GM23248 (cell line): ENCODE measurements around the gene SLAMF8. TPM values are rescaled to one million over a fixed set of nuclear protein-coding genes. Genes with fewer than 3 reads are reported as not detected.

Source experiments
- DNase-seq: peaks from one replicate; pipeline ENCODE4 v3.0.0-alpha.2; 2015
- H2AFZ ChIP-seq: fragments of 200-600 bp; sonication (generic); 2 replicates; pipeline ENCODE4 v1.6.1; 2016; ENCODE audit warnings: antibody characterized with exemption
- H3F3A ChIP-seq: fragments of 200-600 bp; sonication (generic); 2 replicates; pipeline ENCODE4 v1.6.1; 2016; ENCODE audit warnings: mild to moderate bottlenecking, antibody characterized with exemption, mixed run types; ENCODE audit not compliant: insufficient read depth
- H3K27ac ChIP-seq: fragments of 200-600 bp; sonication (generic); 2 replicates; pipeline ENCODE4 v1.5.1; 2016; ENCODE audit warnings: mild to moderate bottlenecking
- H3K27me3 ChIP-seq: fragments of 200-600 bp; sonication (generic); replicated peaks from 2 replicates; pipeline ENCODE4 v1.6.1; 2016; ENCODE audit warnings: mild to moderate bottlenecking; ENCODE audit not compliant: insufficient read depth
- H3K36me3 ChIP-seq: fragments of 200-600 bp; sonication (generic); 2 replicates; pipeline ENCODE4 v1.6.1; 2016; ENCODE audit warnings: low read depth, mild to moderate bottlenecking
- H3K4me1 ChIP-seq: fragments of 200-600 bp; sonication (generic); 2 replicates; pipeline ENCODE4 v1.6.1; 2016; ENCODE audit warnings: mild to moderate bottlenecking; ENCODE audit not compliant: insufficient read depth
- H3K4me2 ChIP-seq: fragments of 200-600 bp; sonication (generic); one replicate; pipeline ENCODE4 v1.6.1; 2016; ENCODE audit warnings: mild to moderate bottlenecking; ENCODE audit not compliant: unreplicated experiment
- H3K4me3 ChIP-seq: fragments of 200-600 bp; sonication (generic); 2 replicates; pipeline ENCODE4 v1.5.1; 2016; ENCODE audit warnings: mild to moderate bottlenecking
- H3K79me2 ChIP-seq: fragments of 200-600 bp; sonication (generic); 2 replicates; pipeline ENCODE4 v1.6.1; 2016; ENCODE audit warnings: mild to moderate bottlenecking; ENCODE audit not compliant: insufficient read depth
- H3K9ac ChIP-seq: fragments of 200-600 bp; sonication (generic); 2 replicates; pipeline ENCODE4 v1.6.1; 2016; ENCODE audit warnings: mild to moderate bottlenecking
- H3K9me2 ChIP-seq: fragments of 200-600 bp; sonication (generic); 2 replicates; pipeline ENCODE4 v1.6.1; 2016; ENCODE audit warnings: mixed run types, mild to moderate bottlenecking, moderate library complexity; ENCODE audit not compliant: insufficient read depth
- H3K9me3 ChIP-seq: fragments of 200-600 bp; sonication (generic); one replicate; pipeline ENCODE4 v1.6.1; 2017; ENCODE audit warnings: low read depth
- H4K20me1 ChIP-seq: fragments of 200-600 bp; sonication (generic); 2 replicates; pipeline ENCODE4 v1.6.0; 2016; ENCODE audit not compliant: insufficient read depth
- EZH2 ChIP-seq: fragments of 200-600 bp; sonication (generic); IDR thresholded peaks from 2 replicates; pipeline ENCODE4 v1.6.1; 2018; ENCODE audit warnings: antibody characterized with exemption, mild to moderate bottlenecking; ENCODE audit not compliant: insufficient read depth, poor library complexity, severe bottlenecking
- EZH2phosphoT487 ChIP-seq: fragments of 200-600 bp; sonication (generic); IDR thresholded peaks from 2 replicates; pipeline ENCODE4 v1.6.1; 2018; ENCODE audit warnings: antibody characterized with exemption, moderate library complexity, mild to moderate bottlenecking, low read depth; ENCODE audit not compliant: insufficient read depth
- WGBS, 2 experiments: methylation state at CpG; one replicate each; pipeline ENCODE4 v1.1.6; 2015 to 2017; ENCODE audit warnings: low lambda C conversion rate in 2 of 2, low coverage in 1 of 2; ENCODE audit errors: missing lambda C conversion rate in 2 of 2; 5-methylcytosine and 5-hydroxymethylcytosine counted together
- in situ Hi-C: fragments of 300-500 bp; cut with MboI; formaldehyde crosslinking; loops from 2 replicates; pipeline ENCODE4 v1.15.0; 2020
- polyA plus RNA-seq: library from polyadenylated mRNA; unstranded; fragments of >200 nt; fragmentation: Nextera tagmentation; extraction: Ambion mirVana; gene quantifications from 2 replicates; pipeline ENCODE4 v1.2.1, GENCODE V29; 2016
- total RNA-seq: library from RNA; depleted of rRNA; stranded (reverse); fragments of >200 nt; shearing (Covaris generic); gene quantifications from 2 replicates; pipeline ENCODE4 v1.2.3, GENCODE V29; 2014

The SLAMF8 gene
- total and polyA plus RNA-seq, 2 experiments from 2014 or later = not detected

GRCh38 chr1:159857889-159858288, 31.2 kb downstream of the SLAMF8 start:
- in situ Hi-C loops = no loop called here

GRCh38 chr1:159859767-159860322, 33.2 kb downstream of the SLAMF8 start:
- Histone ChIP-seq H3K36me3 (no peaks in the 10 kb centered on the region), H2AFZ (no peak overlapping the region), H3K4me3 (no peak overlapping the region), H3K9ac (no peak overlapping the region), H3K27ac (peak overlapping the region; percentile 24; the same call in 1 of the 2 replicates), H3K79me2 (no peaks in the 10 kb centered on the region), H4K20me1 (no peaks in the 10 kb centered on the region), H3K4me1 (peaks cover 12% of the 10 kb centered on the region), H3K9me3 (no peaks in the 10 kb centered on the region), H3K27me3 (no peaks in the 10 kb centered on the region), H3K9me2 (no peaks in the 10 kb centered on the region), H3K4me2 (no peak overlapping the region), H3F3A (peaks cover 14% of the 10 kb centered on the region; the same call in 1 of the 2 replicates)
- in situ Hi-C loops = no loop called here
- WGBS, 2 experiments = 64 to 67% methylated on average over 7 of the region's 7 CpGs
- DNase-seq = no peak
- TF ChIP-seq EZH2phosphoT487 (no peak), EZH2 (no peak)

More at GRCh38 chr1:159857889-159858288, 31.2 kb downstream of the SLAMF8 start:
- Histone ChIP-seq H3K9me3 (no peaks in the 10 kb centered on the region), H3K27ac (no peak overlapping the region), H3K4me3 (no peak overlapping the region), H3K9ac (no peak overlapping the region), H3K9me2 (no peaks in the 10 kb centered on the region), H3K27me3 (no peaks in the 10 kb centered on the region), H4K20me1 (no peaks in the 10 kb centered on the region), H3K36me3 (no peaks in the 10 kb centered on the region), H2AFZ (no peak overlapping the region), H3F3A (peaks cover 25% of the 10 kb centered on the region), H3K79me2 (no peaks in the 10 kb centered on the region), H3K4me2 (no peak overlapping the region), H3K4me1 (peaks cover 23% of the 10 kb centered on the region)
- no peak for DNase-seq
- TF ChIP-seq EZH2 (no peak), EZH2phosphoT487 (no peak)
- WGBS, 2 experiments = 82 to 83% methylated on average over 6 of the region's 6 CpGs

GRCh38 chr1:159860456-159860855, 33.8 kb downstream of the SLAMF8 start:
- H3K9me2 ChIP-seq = no peaks in the 10 kb centered on the region
- peaks cover 9% of the 10 kb centered on the region for H3K4me1 ChIP-seq
- WGBS, 2 experiments = 4 to 6% methylated on average over 3 of the region's 3 CpGs
- H3K27me3 ChIP-seq = no peaks in the 10 kb centered on the region
- no peaks in the 10 kb centered on the region for H3K9me3 ChIP-seq
- no peak for TF ChIP-seq EZH2
- no peak for TF ChIP-seq EZH2phosphoT487
- no peak overlapping the region for H3K4me2 ChIP-seq
- peak; percentile 74 for DNase-seq
- no peaks in the 10 kb centered on the region for H3K79me2 ChIP-seq
- in situ Hi-C loops = no loop called here
- H3K36me3 ChIP-seq = no peaks in the 10 kb centered on the region
- H4K20me1 ChIP-seq = no peaks in the 10 kb centered on the region
- H2AFZ ChIP-seq = no peak overlapping the region
- H3K9ac ChIP-seq = no peak overlapping the region
- H3K4me3 ChIP-seq = no peak overlapping the region
- peaks cover 14% of the 10 kb centered on the region; the same call in 1 of the 2 replicates for H3F3A ChIP-seq
- H3K27ac ChIP-seq = peak overlapping the region; percentile 24; the same call in 1 of the 2 replicates

- TF ChIP-seq EZH2phosphoT487 (no peak), EZH2 (no peak)
- H3K79me2 ChIP-seq = no peaks in the 10 kb centered on the region
- H3K27ac ChIP-seq = no peak overlapping the region
- H3K9ac ChIP-seq = no peak overlapping the region
- H3K4me1 ChIP-seq = peaks cover 9% of the 10 kb centered on the region
- H3K9me3 ChIP-seq = no peaks in the 10 kb centered on the region
- DNase-seq = no peak
- no peak overlapping the region for H2AFZ ChIP-seq
- H3K36me3 ChIP-seq = no peaks in the 10 kb centered on the region
- WGBS, 2 experiments = 66 to 72% methylated on average over 7 to 8 of the region's 8 CpGs
- H3K4me3 ChIP-seq = no peak overlapping the region
- H3K4me2 ChIP-seq = no peak overlapping the region
- no peaks in the 10 kb centered on the region for H3K27me3 ChIP-seq
- H4K20me1 ChIP-seq = no peaks in the 10 kb centered on the region
- no peaks in the 10 kb centered on the region for H3K9me2 ChIP-seq
- in situ Hi-C loops = no loop called here
- peaks cover 14% of the 10 kb centered on the region; the same call in 1 of the 2 replicates for H3F3A ChIP-seq
These were observed 34.5 kb downstream of the SLAMF8 start for GRCh38 chr1:159861218-159861617.
